Astrocyte of the spinal cord (primary cell): ENCODE results near the gene LMO7.

Experiments used
- DNase-seq: peaks from one replicate; pipeline ENCODE4 v3.0.0; 2011; ENCODE audit warnings: low read depth, low spot score
- H3K4me3 ChIP-seq: 2 replicates; pipeline ENCODE4 v1.5.1; 2011; ENCODE audit warnings: low read depth, mild to moderate bottlenecking, low read length, moderate library complexity
- CTCF ChIP-seq: IDR thresholded peaks from 2 replicates; pipeline ENCODE4 v1.5.1; 2012; ENCODE audit warnings: low read depth, mild to moderate bottlenecking, low read length, inconsistent platforms
- in situ Hi-C: cut with HindIII; loops from 2 replicates; pipeline ENCODE4 v1.10.0; 2017; ENCODE audit warnings: low sequenced_read_pairs

The LMO7 gene

GRCh38 chr13:75867379-75868117 is 231.4 kb downstream of the LMO7 start:
- in situ Hi-C loops: no loop called here
- no peak for DNase-seq
- no peak overlapping the region for H3K4me3 ChIP-seq
- no peak for TF ChIP-seq CTCF

- no peak overlapping the region for H3K4me3 ChIP-seq
- no peak for TF ChIP-seq CTCF
- in situ Hi-C loops: no loop called here
- no peak for DNase-seq
Measured at GRCh38 chr13:75869981-75870380, 233.9 kb downstream of the LMO7 start.

GRCh38 chr13:75870397-75870903 is 234.3 kb downstream of the LMO7 start:
- H3K4me3 ChIP-seq: peak overlapping the region; percentile 30
- peak; percentile 68 for TF ChIP-seq CTCF
- DNase-seq: no peak
- in situ Hi-C loops: no loop called here

GRCh38 chr13:75871059-75871458 is 234.9 kb downstream of the LMO7 start:
- no peak for TF ChIP-seq CTCF
- in situ Hi-C loops: no loop called here
- DNase-seq: no peak
- no peak overlapping the region for H3K4me3 ChIP-seq

GRCh38 chr13:75872980-75873379 is 236.8 kb downstream of the LMO7 start:
- in situ Hi-C loops: no loop called here
- H3K4me3 ChIP-seq: no peak overlapping the region
- DNase-seq: no peak
- TF ChIP-seq CTCF: no peak

GRCh38 chr13:75873494-75873893 is 237.4 kb downstream of the LMO7 start:
- in situ Hi-C loops: no loop called here
- DNase-seq: no peak
- TF ChIP-seq CTCF: no peak
- no peak overlapping the region for H3K4me3 ChIP-seq

GRCh38 chr13:75875450-75875849 is 239.3 kb downstream of the LMO7 start:
- H3K4me3 ChIP-seq: no peak overlapping the region
- in situ Hi-C loops: no loop called here
- no peak for TF ChIP-seq CTCF
- no peak for DNase-seq
